Measurements from ENCODE around the gene PIANP. TPM values are rescaled to one million over a fixed set of nuclear protein-coding genes. Genes with fewer than 3 reads are reported as not detected.
A peak's percentile ranks its signal among the peaks of the same experiment; 100 is the strongest.

PIANP gene
- total RNA-seq, 1 donor from 2014 or later: not detected

DNA sequence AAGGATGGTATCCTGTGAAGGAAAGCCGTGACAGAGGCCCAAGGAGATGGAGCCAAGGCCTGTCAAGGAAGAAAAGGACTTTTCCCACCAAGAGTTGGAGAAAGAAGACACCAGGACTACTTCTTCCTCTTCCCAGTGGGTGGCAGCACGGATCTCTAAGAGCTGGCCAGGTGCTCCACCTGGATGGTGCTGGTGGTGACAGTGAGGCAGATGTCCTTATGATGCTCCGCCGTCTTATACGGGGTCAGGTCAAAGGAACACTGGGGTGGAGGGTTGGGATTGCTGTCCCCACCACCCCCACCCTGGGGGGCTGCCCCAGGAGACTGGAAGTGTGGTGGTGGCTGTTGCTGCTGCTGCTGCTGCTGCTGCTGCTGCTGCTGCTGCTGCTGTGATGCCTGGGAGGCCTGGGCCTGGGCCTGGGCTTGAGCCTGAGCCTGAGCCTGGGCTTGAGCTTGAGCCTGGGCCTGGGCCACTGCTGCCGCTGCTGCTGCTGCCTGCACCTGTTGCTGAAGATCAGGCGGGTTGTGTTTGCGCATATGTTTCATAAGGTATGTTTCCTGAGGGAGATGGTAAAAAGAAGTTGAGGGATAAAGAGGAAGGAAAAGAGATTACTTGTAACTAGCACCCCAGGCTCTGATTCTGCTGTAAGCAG, 32.9 kb downstream of the PIANP start:
- DNase-seq: no peak

GRCh38 chr12:6666211-6666610, 34.4 kb downstream of the PIANP start:
- no peak for DNase-seq

GRCh38 chr12:6664902-6665301, 35.7 kb downstream of the PIANP start:
- no peak for DNase-seq

DNA sequence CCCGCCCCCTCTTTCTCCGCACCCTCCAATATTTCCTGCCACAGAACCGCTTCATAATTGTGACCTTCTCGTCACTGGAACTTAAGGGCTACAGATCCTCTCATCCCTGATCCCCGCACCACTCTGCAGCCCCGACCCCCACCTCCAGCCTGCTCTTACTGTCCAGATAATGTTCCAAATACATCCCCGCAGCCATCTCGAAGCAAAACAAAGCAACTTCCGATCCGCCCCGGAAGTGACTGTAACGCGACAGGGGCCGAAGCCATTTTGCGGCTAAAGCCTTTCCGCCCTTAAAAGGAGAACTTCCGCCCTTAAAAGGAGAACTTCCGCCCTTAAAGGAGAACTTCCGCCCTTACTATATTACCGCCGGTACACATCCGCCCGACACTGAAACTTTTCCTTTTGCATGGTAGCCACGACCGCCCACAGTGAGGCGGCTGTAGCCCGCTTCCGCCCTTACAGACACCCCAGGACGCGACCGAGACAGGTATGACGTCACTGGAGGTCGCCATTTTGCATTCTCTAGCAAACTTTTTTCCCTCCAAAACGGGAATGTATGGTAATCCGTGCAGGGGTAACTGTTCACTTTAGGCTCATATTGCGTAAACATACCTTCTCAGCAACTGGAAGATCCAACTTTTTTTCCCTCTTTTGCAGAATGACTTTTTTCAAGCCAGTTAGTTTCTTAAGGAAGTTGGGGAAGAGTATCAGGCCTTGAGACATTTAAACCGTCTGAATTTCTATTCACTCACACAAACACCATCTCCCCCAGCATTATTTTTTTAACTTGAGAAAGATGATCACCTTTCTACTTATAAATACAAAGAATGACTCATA, 37.5 kb downstream of the PIANP start, which contains the start of gene ING4:
Gene ING4, minus strand, starts transcription at position 214 of the 837 bp plus-strand sequence. Its CDS starts 18 bp downstream, at position 196.
- peak; percentile 100 for DNase-seq

DNA sequence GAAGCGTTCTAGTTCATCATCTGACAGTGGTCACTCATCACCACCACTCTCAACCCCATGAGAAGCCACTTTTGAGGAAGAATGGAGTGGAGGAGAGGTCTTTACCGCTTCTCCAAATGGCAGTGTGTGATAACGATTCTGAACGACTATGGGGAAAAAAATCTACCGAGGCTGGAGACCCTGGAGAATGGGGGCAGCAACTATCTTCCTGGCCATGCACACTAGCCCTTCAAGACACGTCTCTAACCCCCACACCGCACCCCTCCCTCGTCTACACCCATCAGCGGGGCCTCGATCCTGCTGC, 38.1 kb downstream of the PIANP start:
- no peak for DNase-seq

DNA sequence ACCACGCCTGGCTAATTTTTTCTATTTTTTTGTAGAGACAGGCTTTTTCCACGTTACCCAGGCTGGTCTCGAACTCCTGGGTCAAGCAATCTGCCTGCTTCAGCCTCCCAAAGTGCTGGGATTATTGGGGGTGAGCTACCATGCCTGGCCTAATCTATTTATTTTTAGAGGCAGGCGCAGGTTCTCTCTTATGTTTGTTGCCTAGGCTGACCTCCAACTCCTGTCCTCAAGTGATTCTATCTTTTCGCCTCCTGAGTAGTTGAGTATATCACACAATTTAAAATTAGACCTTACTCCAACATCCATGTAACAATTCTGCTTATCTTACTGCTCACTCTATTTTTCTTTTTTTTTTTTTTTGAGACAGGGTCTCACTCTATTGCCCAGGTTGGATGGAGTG, 46.6 kb downstream of the PIANP start:
- no peak for DNase-seq

DNA sequence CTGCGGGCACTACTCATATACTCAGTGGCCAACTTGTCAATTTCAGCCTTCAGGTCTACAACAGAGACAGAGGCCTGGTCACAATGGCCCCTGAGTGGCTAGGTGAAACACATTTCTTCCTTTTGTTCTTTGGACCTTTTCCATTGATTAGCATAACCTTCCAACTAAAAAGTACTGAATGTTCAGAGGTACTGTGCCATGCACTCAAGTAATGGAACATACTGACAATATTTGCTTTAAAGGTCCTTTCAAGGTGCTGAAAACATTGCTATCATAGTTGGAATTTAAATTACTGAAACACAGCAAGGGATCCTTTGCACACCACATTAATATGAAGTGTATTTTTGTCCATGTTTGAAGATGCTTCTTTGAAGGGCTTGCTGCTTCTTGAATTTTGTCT, 47.3 kb downstream of the PIANP start:
- DNase-seq: no peak

- DNase-seq: no peak
Observed at GRCh38 chr12:6652391-6652790, 48.2 kb downstream of the PIANP start.

GRCh38 chr12:6650832-6651231, 49.8 kb downstream of the PIANP start:
- DNase-seq: no peak

DNA sequence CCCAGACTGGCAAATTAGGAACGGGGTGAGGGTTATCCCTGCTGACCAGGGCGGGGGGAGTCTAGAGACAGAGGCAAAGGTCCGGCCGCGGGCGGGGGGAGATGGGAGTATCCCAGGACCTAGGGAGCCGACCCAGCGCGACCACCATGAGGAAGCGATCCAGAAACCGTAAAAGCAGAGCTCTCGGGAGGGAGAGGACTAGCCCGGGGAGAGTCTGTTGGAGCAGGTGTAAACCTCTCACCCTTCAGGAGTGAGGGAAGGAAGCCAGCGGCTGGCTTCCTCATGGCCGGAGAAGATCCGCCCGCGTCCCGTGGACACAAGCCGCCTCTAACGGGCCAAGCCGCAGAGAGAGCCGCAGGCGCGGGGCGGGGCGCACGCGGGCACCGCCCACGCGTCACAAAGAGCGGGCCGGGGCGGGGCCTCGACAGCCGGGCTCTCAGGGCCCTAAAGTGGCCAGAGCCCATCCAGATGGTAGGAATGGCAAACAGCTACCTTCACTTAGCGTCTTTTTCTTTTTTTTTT, 53.5 kb downstream of the PIANP start, which contains the start of gene ACRBP:
Gene ACRBP, minus strand, starts transcription at position 350 of the 522 bp plus-strand sequence. Its CDS starts 66 bp downstream, at position 284.
- DNase-seq: peak; percentile 70

GRCh38 chr12:6646276-6647082, 54.1 kb downstream of the PIANP start:
- no peak for DNase-seq

GRCh38 chr12:6644903-6645302, 55.7 kb downstream of the PIANP start:
- DNase-seq: no peak

- no peak for DNase-seq
Observed at GRCh38 chr12:6644257-6644596, 56.4 kb downstream of the PIANP start.

Other genes starting within 250 kb of the PIANP start
- gene TAPBPL, start 248.8 kb downstream of the PIANP start, total RNA-seq: 23.0 and 26.1 TPM in 2 replicates
- 0.51 and 4.1 TPM in 2 replicates for gene VAMP1, start 230.1 kb downstream of the PIANP start, total RNA-seq
- 86.4 and 167 TPM in 2 replicates for gene MRPL51, start 207.6 kb downstream of the PIANP start, total RNA-seq
- 28.2 and 102 TPM in 2 replicates for gene NCAPD2, start 206.7 kb downstream of the PIANP start, total RNA-seq
- gene GAPDH, start 166.3 kb downstream of the PIANP start, total RNA-seq: 4,017 and 6,422 TPM in 2 replicates
- gene IFFO1, start 144.8 kb downstream of the PIANP start, total RNA-seq: 13.1 and 13.6 TPM in 2 replicates
- gene NOP2, start 132.5 kb downstream of the PIANP start, total RNA-seq: 15.5 and 19.3 TPM in 2 replicates
- gene CHD4, start 93.4 kb downstream of the PIANP start, total RNA-seq: 213 and 302 TPM in 2 replicates
- not detected in 2 replicates for gene LPAR5, start 64.9 kb downstream of the PIANP start, total RNA-seq
- 0.42 and 1.5 TPM in 2 replicates for gene ACRBP, start 53.4 kb downstream of the PIANP start, total RNA-seq
- 44.0 and 61.1 TPM in 2 replicates for gene ING4, start 37.7 kb downstream of the PIANP start, total RNA-seq
- gene ZNF384, start 11.4 kb downstream of the PIANP start, total RNA-seq: 12.1 and 15.9 TPM in 2 replicates
- 31.7 and 41.4 TPM in 2 replicates for gene COPS7A, start 23.2 kb upstream of the PIANP start, total RNA-seq
- 107 and 161 TPM in 2 replicates for gene MLF2, start 52.3 kb upstream of the PIANP start, total RNA-seq
- gene PTMS, start 65.5 kb upstream of the PIANP start, total RNA-seq: 65.5 and 130 TPM in 2 replicates
- under 0.01 and 0.05 TPM in 2 replicates for gene LAG3, start 71.7 kb upstream of the PIANP start, total RNA-seq
- not detected in 2 replicates for gene CD4, start 88.7 kb upstream of the PIANP start, total RNA-seq
- gene GPR162, start 121.0 kb upstream of the PIANP start, total RNA-seq: 0.93 and 1.9 TPM in 2 replicates
- gene P3H3, start 127.6 kb upstream of the PIANP start, total RNA-seq: 18.8 and 22.1 TPM in 2 replicates
- gene GNB3, start 140.1 kb upstream of the PIANP start, total RNA-seq: 0.28 and 1.0 TPM in 2 replicates
- gene CDCA3, start 150.5 kb upstream of the PIANP start, total RNA-seq: 5.6 and 24.0 TPM in 2 replicates
- gene USP5, start 151.3 kb upstream of the PIANP start, total RNA-seq: 85.3 and 128 TPM in 2 replicates
- 625 and 743 TPM in 2 replicates for gene TPI1, start 166.7 kb upstream of the PIANP start, total RNA-seq
- gene SPSB2, start 172.5 kb upstream of the PIANP start, total RNA-seq: 3.5 and 6.0 TPM in 2 replicates
- 2.2 and 5.8 TPM in 2 replicates for gene LRRC23, start 204.0 kb upstream of the PIANP start, total RNA-seq
- 2.8 and 2.9 TPM in 2 replicates for gene ENO2, start 213.8 kb upstream of the PIANP start, total RNA-seq
- 12.1 and 18.7 TPM in 2 replicates for gene ATN1, start 227.1 kb upstream of the PIANP start, total RNA-seq
- gene RNU7-1, start 243.0 kb upstream of the PIANP start, total RNA-seq: not detected in 2 replicates
- 73.7 and 177 TPM in 2 replicates for gene C12orf57, start 243.2 kb upstream of the PIANP start, total RNA-seq